HepG2 (cell line): ENCODE measurements around the gene SMARCA5.

Source experiments
- CEBPB ChIP-seq: IDR thresholded peaks from 2 replicates; pipeline ENCODE4 v1.6.1; 2011; ENCODE audit warnings: low read depth, low read length, improper control_type of control experiment, borderline replicate concordance
- CTCF ChIP-seq: sonication (generic); formaldehyde crosslinking; IDR thresholded peaks from 2 replicates; pipeline ENCODE4 v1.5.0; 2020; ENCODE audit warnings: mild to moderate bottlenecking, missing genetic modification reagents, moderate library complexity
- KDM5A ChIP-seq: fragments of 200-600 bp; sonication (generic); IDR thresholded peaks from 2 replicates; pipeline ENCODE4 v1.7.0; 2018; ENCODE audit warnings: antibody characterized with exemption, mild to moderate bottlenecking, low read length, borderline replicate concordance
- PHF5A ChIP-seq: IDR thresholded peaks from one replicate; pipeline ENCODE4 v1.6.1; 2018; ENCODE audit warnings: low read depth, missing genetic modification reagents; ENCODE audit not compliant: unreplicated experiment
- POLR2A ChIP-seq, 2 experiments: IDR thresholded peaks; 2 replicates each; pipeline ENCODE4 v1.6.1; 2011; ENCODE audit warnings: low read depth in 2 of 2, low read length in 2 of 2, mild to moderate bottlenecking in 1 of 2, moderate library complexity in 1 of 2; ENCODE audit not compliant: insufficient read depth in 1 of 2
- ZKSCAN1 ChIP-seq: fragments of 150-350 bp; IDR thresholded peaks from 2 replicates; pipeline ENCODE4 v1.6.1; 2014; ENCODE audit warnings: low read length

GRCh38 chr4:143512978-143513313 is 556 bp upstream of the SMARCA5 start:
- TF ChIP-seq KDM5A (no peak), CEBPB (no peak), POLR2A (IDR thresholded peaks at IDR 0.05; ENCODE audit: insufficient read depth in 1 of 2, low read depth in 2 of 2, low read length in 2 of 2) (no peak), PHF5A (CRISPR knock-in tag) (no peak), CTCF (CRISPR knock-in tag) (no peak), ZKSCAN1 (no peak)
